HG02870 (cell line): Measurements from ENCODE around the gene DCTD.
"Not testable (repeated sequence)": the region's sequence is repeated elsewhere in the genome, so short reads cannot be mapped to it uniquely, and the experiment has no call there.

Source experiments
- ATAC-seq: cut with Tn5 transposase; IDR thresholded peaks from one replicate; pipeline ENCODE4 v1.9.1; 2021; ENCODE audit warnings: mild to moderate bottlenecking, moderate library complexity; ENCODE audit not compliant: unreplicated experiment

Gene DCTD

DNA sequence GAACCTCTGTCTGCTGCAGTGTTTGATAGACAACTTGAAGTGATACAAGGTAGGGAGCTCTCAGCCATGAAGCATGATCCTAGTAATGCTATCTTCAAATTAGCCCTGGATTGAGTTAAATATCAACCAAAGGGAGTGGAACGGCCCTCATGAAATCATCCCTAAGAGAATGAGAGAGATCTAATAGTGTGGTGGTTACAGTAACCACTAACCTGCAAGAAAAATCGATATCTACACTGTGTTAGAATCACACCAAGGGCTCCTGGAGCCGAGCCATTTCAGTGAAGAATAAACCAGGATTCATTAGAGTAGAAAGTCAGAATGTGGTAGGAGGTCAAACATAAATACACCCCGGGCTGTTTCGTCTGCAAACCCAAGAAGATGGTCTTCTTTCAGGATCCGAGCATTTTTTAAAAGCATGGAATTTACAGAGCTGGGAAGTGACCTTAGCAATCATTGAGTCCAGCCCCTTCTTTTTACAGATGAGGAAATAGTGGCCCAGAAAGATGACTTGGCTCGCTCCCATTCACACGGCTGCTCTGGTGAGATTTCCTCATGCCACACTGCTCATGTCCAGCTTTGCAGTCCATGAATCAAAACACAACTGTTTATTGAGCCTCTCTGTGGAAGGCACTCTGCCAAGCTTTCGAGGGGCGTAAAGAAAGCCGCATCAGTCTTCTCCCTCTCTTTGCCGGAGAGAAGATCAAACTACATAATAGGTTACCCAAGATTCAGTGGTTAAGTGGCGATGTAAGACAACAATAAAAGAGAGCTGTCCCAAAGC, 5.5 kb upstream of the DCTD start:
- ATAC-seq, result no peak

DNA sequence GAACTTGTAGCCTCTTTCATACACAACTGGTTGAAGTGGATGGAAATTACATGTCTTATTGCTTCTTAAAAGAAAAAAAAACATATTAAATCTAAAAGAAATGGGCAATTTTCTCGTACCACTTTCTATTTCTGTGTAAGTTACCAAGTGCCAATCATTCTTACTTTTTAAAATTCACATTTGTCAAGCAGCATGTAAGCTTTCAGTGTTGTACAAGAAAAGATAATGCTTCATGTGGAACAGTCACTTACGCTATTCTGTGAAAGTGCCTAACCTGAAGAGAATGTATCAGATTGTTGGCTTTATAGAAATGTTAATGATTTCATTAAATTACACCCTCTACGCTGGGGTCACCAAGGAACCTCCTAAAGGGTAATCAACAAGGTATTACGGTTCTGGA, 4.4 kb upstream of the DCTD start:
- no peak for ATAC-seq

DNA sequence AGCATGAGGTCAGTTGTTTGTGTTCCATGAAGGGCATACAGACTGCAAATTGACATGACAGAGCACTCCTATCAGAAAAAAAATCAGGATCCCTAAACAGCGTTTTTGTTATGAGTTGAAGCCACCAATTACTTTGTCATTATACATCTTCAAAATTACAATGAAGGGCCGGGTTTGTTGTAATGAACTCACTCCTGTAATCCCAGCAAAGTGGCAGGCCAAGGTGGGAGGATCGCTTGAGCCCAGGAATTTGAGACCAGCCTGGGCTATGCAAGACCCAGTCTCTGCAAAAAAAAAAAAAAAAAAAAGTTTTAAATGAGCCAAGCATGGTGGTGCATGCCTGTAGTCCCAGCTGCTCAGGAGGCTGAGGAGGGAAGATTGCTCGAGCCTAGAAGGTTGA, 3.5 kb upstream of the DCTD start:
- no peak for ATAC-seq

DNA sequence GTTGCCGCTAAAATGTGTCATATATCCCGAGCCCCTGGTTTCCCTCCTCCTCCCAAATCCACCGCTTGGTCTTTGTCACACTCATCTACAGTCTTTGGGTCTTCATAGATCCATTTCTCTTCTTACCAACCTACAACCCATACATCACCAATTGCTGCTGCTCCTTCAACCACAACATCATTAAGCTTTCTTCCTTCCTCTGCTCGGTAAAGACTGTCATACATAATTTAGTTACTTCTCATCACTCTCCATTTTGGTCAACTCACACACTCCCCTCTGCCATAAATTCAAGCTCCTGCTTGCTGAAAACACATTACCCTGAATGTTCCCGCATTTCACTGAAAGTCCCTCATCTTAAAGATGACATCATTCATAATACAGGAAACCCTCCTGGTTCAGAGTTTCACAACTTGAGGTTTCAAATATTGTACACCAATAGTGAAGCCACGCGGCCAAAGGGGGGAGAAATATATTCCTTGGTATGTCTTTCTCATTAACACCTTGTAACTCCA, 1.7 kb upstream of the DCTD start:
- ATAC-seq, result peak; percentile 26

DNA sequence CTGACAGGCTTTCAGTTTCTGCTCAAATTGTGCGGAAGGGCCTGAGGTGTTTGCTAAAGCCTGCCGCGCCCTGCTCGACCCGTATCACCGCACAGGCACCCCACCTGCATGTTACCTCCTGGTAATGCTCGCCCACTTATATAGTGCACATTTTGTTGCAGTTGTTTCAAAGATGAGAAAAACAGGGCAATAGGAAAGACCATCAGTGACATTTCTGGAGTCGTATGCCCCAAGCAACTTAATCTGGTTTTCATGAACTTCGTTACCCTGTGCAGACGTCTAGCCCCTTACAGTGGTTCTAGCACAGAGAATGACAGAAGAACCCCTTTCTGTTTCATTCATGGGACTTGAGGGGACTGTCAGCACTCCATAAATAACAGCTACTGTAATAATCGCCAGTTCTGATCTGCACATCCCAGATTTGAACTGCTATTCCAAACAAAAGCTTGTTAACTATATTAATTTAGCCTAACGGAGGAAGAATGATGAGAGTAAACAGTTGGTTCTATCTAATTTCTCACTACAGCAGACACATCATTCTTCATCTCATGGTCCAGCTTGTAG, 940 bp upstream of the DCTD start:
- peak; percentile 5 for ATAC-seq

DNA sequence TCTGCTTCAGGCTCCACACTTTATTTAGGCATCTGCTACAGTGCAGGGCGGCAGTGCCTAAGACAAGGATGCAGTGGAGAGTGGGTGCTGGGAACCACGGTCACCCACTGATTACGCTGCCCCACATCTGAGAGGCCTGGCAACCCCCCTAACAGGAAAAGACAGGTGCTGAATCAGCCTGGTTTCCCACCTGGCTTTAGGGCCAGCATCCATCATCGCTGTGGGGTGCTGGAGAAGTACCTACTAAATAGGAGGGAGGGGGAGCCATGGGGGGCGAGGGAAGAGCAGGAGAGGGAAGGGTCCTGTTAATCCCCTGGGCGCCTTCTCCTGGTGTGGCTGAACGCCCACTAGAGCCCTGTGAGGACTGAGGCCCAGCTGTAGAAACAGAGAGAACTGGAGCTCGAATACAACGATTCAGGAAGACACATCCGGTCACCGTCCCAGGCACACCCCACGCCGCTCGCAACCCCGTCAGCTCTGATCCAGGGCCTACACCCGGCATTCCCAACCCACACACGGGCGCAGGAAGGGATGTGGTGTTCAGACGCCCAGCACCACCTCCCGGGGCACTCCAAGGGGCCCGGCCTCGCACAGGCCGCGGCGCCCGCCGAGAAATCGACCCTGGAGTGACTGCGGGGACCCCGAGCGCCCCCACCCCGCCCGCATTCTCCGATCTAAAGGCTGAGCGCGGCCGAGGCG, 554 bp downstream of the DCTD start:
- ATAC-seq, result peak; percentile 28

DNA sequence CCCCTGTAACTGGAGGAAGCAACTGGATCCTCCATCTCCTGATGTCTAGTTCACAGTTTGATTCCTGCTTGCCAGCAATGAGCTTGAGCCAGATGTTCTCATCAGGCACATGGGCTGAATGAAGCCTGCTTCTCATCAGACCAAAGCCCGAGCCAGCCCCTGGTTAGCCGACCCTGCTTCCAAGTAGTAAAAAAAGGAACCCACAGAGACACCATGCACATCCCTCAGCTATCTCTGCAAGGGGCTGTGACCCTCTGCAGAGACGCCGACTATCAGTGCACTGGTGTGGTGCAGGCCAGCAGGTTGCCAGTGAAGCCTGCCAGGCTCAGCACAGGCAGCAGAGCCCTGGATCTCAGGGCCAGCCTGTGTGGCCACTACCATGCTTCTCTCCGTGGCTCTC, 2.8 kb downstream of the DCTD start:
- ATAC-seq, result no peak

DNA sequence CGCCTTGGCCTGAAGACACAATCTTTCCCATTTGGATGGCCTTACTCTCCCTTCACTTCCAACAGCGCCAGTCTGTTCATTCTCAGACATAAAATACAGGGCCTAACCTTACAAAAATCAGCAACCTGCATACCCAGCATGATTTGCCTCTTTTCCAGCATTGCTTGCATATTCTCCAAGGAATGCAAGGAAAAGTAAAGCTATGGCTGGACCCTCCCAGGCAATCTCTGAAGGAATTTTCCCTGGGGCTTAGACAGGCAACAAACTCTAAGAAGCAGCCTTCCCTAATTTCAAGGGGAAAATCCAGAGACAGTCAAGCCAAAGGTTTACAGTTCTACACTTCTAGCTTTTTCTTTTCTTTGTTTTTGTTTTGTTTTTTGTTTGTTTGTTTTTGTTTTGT, 3.6 kb downstream of the DCTD start:
- ATAC-seq, result no peak

DNA sequence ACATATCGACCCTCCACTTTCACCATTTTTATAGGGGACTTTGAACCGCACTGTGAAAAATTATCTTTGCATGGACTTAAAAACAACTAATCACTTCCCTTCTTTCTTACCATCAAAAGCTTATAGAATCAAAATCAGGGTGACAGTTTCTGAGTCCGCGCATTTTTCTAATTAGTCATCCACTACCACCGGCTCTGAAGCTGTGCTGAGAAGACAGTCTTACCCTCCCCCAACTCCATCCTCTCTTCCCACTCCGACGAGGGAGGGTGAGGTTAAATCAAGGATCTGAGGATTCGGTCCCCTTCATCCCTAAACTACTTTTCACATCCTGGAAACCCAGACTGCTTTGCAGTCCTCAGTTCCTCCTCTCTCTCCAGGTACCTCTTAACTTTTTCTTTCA, 4.2 kb downstream of the DCTD start:
- ATAC-seq, result no peak

DNA sequence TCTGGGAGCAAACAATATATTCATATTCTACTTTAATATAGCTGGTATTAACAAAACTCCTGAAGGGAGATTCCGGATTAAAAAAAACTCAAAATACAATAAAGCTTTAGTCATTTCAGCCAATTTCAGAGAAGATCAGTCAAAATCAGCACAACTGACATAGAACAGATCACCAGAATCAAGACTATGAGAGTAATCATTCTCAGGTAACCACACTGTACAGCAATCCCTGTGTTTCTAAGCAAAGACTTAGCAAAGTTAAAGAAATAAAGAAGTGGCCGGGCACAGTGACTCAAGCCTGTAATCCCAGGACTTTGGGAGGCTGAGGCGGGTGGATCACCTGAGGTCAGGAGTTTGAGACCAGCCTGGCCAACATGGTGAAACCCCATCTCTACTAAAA, 9.1 kb downstream of the DCTD start:
- no peak for ATAC-seq

DNA sequence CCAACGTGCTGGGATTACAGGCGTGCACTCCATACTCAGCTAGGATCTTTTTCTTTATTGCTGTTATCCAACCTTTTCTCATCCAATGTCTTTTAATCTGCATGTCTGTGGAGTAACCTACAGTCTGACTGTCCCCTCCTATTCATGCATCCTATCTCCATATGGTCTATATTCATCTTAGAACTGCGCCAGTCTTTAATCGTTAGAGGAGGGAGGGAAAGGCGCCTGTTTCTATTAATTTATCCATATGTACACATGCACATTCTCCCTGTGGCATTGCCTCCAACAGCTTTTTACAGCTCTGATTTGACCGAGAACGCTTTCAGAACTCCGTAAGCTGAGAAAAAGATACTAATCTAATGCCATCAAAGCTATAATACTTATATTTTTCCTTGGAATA, 9.8 kb downstream of the DCTD start:
- ATAC-seq, result no peak

DNA sequence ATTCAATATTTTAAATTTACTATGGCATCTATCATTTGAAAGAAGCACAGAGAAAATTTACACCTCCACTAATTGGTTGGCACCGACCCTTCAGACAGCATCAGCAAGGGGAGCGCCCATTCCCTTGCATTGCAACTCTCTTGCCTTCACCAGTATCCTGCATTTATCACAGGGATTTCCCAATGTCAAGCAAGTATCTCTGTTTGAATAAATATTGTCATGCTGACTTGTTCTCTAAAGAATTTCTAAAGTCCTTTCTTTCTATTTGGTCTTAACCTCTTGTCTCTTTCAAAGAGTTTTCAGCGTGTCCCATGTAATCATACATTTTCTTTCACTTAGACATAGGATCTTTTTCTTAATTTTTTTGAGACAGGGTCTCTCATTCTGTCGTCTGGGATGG, 10.4 kb downstream of the DCTD start:
- ATAC-seq, result no peak

DNA sequence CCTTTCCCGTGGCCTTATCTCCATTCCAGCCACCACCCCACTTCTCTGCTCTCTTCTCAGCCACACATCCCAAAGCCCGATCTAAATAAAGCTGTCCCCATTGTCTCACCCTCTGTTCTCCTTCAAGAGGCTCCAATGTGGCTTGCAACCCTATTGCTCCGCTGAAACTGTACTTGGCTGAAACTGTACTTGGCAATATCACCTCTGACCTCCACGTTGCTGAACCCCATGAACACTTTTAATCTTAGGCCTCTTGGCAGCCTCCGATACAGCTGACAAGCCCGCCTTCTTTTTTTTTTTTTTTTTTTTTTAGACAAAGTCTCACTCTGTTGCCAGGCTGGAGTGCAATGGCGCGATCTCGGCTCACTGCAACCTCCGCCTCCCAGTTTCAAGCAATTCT, 12.1 kb downstream of the DCTD start:
- no peak for ATAC-seq

DNA sequence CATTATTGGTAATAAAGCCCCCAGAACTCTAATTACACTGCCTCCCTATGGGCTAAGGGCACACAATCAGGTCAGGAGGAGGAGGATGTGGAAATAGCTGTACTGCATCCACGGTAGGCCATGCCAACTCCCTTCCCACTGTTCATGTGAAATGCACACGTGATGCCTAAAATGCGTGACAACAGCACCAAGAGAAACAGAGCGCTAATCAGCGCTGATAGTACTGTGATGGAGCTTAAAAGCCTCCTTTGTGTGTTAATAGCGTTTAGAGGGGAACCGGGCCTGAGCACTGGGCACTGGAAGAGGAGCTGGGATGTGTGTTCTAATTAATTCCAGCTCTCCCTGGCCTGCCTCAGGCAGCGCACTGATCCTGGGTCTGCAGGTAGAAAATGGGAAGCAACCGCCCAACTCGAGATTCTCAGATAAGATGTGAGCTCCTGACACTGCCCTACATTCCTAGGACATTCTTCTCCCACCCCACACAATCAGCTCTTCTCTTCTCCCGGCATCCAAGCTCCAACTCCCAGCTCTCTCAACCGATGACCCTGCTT, 12.9 kb downstream of the DCTD start:
- no peak for ATAC-seq

DNA sequence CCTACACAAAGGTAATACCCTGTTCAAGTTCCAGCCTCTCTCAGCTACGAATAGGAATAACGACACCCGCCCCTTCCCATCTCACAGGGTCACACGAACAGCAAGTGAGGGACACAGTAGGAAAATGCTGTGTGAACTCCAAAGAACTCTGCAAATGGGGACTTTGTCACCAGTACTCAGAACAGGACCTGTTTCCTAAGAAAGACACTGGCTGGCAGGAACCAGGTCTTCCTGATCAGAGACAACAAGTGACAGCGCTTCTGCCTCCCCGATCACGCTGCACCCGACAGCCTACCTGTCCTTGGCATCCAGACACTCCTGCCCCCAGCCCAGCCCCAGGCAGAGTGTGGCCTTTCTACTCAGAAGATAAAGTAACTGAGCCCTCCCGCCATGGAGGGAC, 14.2 kb downstream of the DCTD start:
- ATAC-seq, result no peak

DNA sequence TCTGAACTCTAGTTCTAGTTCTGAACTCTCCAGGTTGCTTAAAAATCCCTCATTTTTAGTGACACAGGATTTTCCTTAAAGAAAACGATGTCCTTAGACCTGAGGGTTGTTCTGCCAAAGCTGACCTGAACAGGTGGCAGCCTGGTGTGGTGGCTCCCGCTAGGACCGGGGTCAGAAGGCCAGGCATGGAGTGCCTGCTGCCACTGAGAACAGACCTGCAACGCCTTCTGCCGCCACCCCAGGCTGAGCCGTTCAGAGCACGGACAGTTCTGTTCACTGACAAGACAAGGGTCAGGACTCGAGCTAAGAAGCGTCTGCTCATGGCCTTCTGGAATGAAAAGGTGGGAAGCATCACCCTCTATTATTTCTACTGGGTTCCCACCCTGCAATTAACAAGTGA, 15.8 kb downstream of the DCTD start:
- no peak for ATAC-seq

DNA sequence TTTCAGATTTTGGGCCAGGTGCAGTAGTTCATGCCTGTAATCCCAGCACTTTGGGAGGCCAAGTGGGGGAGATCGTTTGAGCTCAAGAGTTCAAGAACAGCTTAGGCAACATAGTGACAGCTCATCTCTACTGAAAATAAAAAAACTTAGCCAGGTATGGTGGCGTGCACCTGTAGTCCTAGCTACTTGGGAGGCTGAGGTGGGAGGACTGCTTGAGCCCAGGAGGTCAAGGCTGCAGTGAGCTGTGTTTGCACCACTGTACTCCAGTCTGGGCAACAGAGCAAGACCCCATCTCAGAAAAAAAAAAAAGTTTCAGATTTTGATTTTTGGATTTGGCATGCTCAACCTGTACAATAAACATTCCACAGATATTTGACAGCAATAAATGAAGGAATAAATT, 17.2 kb downstream of the DCTD start:
- not testable (repeated sequence) for ATAC-seq

DNA sequence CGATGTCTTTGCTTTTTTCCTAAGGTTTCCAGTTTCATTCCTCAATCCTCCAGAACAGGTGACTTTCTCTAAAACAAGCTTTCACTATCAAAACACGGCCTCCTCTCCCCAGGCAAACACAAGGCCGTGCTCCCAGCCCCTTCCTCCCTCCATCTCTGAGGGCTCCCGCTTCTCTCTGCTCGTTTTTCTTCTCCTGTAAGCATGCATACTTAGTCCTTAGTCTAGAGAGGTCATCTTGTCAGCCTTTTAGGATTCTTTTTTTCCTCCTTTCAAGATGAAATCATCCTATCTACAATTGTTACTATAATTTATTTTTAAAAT, 18.7 kb downstream of the DCTD start:
- no peak for ATAC-seq

DNA sequence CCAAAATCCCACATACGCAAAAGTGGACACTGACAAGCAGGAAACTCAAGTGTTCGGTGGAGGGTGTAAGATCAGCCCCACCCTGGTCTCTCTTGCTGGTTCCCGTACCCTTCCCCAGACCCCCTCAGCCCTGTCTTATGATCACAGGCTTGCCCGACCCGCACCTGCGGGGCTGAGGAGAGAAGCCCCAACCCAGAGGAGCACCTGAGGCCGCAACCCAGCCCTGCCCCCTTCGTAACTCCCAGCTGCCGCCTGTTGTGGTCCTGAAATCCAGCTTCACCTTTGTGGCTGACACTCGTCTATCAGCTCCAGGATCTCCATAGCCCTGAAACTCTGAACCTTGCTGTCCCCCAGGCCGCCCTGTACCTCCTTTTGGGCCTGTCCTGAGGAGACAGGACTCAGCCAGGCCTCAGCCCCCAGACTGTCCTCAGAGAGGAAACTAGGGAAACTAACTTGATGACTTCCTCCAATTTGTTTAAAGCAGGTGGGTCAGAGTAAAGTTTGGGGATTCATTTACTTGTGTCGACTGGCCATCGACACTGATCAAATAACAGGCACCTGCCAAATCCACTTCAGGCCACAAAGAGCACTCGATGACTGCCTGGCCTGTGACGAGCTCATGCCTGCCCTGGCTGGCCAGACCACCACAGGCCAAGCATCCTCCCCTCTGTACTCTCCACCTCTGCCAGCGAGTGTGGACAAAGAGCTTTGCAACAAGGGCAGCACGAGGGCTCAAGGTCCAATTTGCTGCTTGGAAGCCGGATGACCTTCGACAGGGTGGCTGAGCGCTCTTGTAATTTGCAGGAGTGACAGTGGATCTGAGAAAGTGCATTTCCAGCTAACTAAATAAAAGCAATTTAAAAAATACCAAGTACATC, 19.3 kb downstream of the DCTD start:
- no peak for ATAC-seq

DNA sequence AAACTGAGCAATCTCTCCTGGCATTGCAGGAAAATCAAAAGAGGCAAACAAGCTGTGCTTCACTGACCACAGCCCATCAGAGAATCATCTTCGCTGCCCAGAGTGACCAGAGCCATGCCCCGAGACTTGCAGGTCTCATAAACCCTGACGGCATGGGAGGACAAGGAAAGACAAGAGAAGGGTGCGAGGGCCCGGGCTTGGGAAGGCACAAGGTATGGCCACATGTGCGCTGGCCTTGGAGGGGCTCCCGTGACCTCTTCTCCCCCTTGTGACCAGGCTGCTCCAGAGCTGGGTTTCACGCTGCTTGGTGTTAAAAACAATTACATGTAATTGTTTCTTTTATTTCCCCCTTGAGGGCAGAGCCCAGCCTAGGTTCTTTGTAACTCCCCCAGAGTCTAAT, 20.8 kb downstream of the DCTD start:
- no peak for ATAC-seq

DNA sequence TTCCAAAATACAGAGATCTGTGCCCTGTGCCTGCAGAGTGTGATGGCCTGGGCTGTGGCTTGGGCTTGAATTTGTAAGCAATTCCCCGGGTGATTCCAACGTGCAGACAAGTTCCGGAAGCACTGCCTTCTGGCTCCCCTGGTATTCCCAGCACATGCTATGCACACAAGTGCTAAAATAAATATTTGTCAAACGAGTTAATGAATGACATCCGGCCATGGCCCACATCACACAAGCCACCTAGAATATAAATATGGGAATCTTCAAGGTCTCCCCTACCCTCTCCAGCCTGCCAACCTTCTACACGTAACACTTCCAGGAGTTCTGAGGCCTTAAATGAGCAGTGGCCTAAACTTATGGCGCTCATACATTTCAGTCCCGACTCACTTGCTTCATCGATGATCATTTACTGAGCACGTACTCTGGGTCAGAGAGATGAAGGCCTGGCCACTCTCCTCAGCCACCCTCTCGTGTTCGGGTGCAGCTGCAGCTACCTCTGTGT, 21.3 kb downstream of the DCTD start:
- ATAC-seq, result no peak
